Measurements from ENCODE around the gene RAI14.
"Not testable (repeated sequence)": the region's sequence is repeated elsewhere in the genome, so short reads cannot be mapped to it uniquely, and the experiment has no call there.

The RAI14 gene

GRCh38 chr5:34701442-34701841, 45.3 kb downstream of the RAI14 start:
- not testable (repeated sequence) for FAIRE-seq

GRCh38 chr5:34703767-34704713, 47.9 kb downstream of the RAI14 start:
- no peak for FAIRE-seq

- peak; percentile 60 for FAIRE-seq
Measured at GRCh38 chr5:34706084-34706483, 50.0 kb downstream of the RAI14 start.

GRCh38 chr5:34707451-34708107, 51.5 kb downstream of the RAI14 start:
- no peak for FAIRE-seq

GRCh38 chr5:34708777-34709176, 52.6 kb downstream of the RAI14 start:
- FAIRE-seq: no peak

GRCh38 chr5:34709861-34710673, 53.9 kb downstream of the RAI14 start:
- peak; percentile 57 for FAIRE-seq

- FAIRE-seq: no peak
Measured at GRCh38 chr5:34712565-34712964, 56.4 kb downstream of the RAI14 start.

- no peak for FAIRE-seq
Measured at GRCh38 chr5:34715711-34716110, 59.6 kb downstream of the RAI14 start.

- no peak for FAIRE-seq
Measured at GRCh38 chr5:34716986-34717385, 60.9 kb downstream of the RAI14 start.

GRCh38 chr5:34717426-34718327, 61.5 kb downstream of the RAI14 start:
- FAIRE-seq: no peak

GRCh38 chr5:34718516-34718915, 62.4 kb downstream of the RAI14 start:
- FAIRE-seq: no peak

- no peak for FAIRE-seq
Measured at GRCh38 chr5:34719029-34719428, 62.9 kb downstream of the RAI14 start.

GRCh38 chr5:34721327-34721726, 65.2 kb downstream of the RAI14 start:
- FAIRE-seq: no peak

GRCh38 chr5:34722183-34722582, 66.1 kb downstream of the RAI14 start:
- FAIRE-seq: no peak

GRCh38 chr5:34724741-34725140, 68.6 kb downstream of the RAI14 start:
- FAIRE-seq: no peak

- FAIRE-seq: not testable (repeated sequence)
Measured at GRCh38 chr5:34727166-34727749, 71.1 kb downstream of the RAI14 start.

- FAIRE-seq: no peak
Measured at GRCh38 chr5:34728236-34728635, 72.1 kb downstream of the RAI14 start.

GRCh38 chr5:34731435-34732232, 75.5 kb downstream of the RAI14 start:
- no peak for FAIRE-seq

GRCh38 chr5:34734326-34734725, 78.2 kb downstream of the RAI14 start:
- FAIRE-seq: no peak

All from endometrium (tissue), 2 donors.